Suprapubic skin (tissue), 4 donors: Measurements from ENCODE around the gene TEK. TPM values are rescaled to one million over a fixed set of nuclear protein-coding genes. Genes with fewer than 3 reads are reported as not detected.
"Not testable (repeated sequence)": the region's sequence is repeated elsewhere in the genome, so short reads cannot be mapped to it uniquely, and the experiment has no call there.

ENCODE experiments used
- DNase-seq, 2 donors: peaks; one replicate each; pipeline ENCODE4 v3.0.0-alpha.2; 2019; ENCODE audit warnings: low spot score in 2 of 2
- H3K27ac ChIP-seq: fragments of 200-600 bp; sonication (generic); one replicate; pipeline ENCODE4 v1.5.1; 2019
- H3K27me3 ChIP-seq: fragments of 200-600 bp; sonication (generic); one replicate; pipeline ENCODE4 v1.5.1; 2019
- H3K36me3 ChIP-seq: fragments of 200-600 bp; sonication (generic); one replicate; pipeline ENCODE4 v1.5.1; 2019
- H3K4me1 ChIP-seq: fragments of 200-600 bp; sonication (generic); one replicate; pipeline ENCODE4 v1.5.1; 2019
- H3K4me3 ChIP-seq: fragments of 200-600 bp; sonication (generic); one replicate; pipeline ENCODE4 v1.5.1; 2019; ENCODE audit warnings: mild to moderate bottlenecking
- H3K9me3 ChIP-seq: fragments of 200-600 bp; sonication (generic); one replicate; pipeline ENCODE4 v1.5.1; 2019
- EP300 ChIP-seq: sonication (generic); formaldehyde crosslinking; IDR thresholded peaks from one replicate; pipeline ENCODE4 v1.6.1; 2017; ENCODE audit warnings: antibody characterized with exemption
- POLR2A ChIP-seq, 2 donors: fragments of 450-650 bp; IDR thresholded peaks; one replicate each; pipeline ENCODE4 v1.6.1; 2017; ENCODE audit warnings: antibody characterized with exemption in 2 of 2, mild to moderate bottlenecking in 2 of 2, moderate library complexity in 2 of 2
- POLR2AphosphoS5 ChIP-seq, 3 donors: sonication (generic); formaldehyde crosslinking; IDR thresholded peaks; one replicate each; pipeline ENCODE4 v1.6.1; 2017; ENCODE audit warnings: antibody characterized with exemption in 3 of 3
- WGBS: methylation state at CpG from one replicate; pipeline ENCODE4 v1.1.5; 2018; 5-methylcytosine and 5-hydroxymethylcytosine counted together
- total RNA-seq, 4 donors: library from RNA; depleted of rRNA; stranded (reverse); fragments of >200 nt; gene quantifications; one replicate each; pipeline ENCODE4 v1.1.0, GENCODE V29; 2016
- TF ChIP-seq, protein P1 (sequence below), 2 donors: fragments of 200-600 bp in 1 of 2; fragments of 450-650 bp in 1 of 2; sonication (generic) in 1 of 2; IDR thresholded peaks; one replicate each; pipeline ENCODE4 v1.5.1; 2016 to 2019; ENCODE audit warnings: antibody characterized with exemption in 2 of 2, mild to moderate bottlenecking in 1 of 2, moderate library complexity in 1 of 2

TEK gene
- total RNA-seq, 4 donors from 2014 or later: 2.0 to 7.1 (median 5.2) TPM

DNA sequence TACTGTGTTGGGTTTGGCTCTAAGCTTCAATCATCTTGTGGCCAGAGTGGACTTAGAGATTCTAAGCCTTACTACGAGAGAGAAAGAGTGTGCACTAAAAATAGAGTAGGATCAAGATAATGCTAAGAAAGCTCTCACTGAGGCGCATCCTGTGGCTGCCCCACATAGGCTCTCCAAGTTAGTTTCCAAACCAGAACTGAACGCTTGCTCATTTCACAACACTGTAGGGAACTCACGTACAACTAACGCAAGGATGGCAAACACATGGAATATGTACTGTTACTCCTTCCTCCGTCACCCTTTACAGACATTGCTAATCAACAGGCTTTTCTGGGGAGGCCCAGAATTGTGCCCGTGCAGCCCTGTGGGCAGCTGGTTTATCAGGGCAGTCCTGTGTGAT lies 97.0 kb downstream of the TEK start:
- DNase-seq: no peak
- Histone ChIP-seq H3K36me3 (no peaks in the 10 kb centered on the region), H3K9me3 (no peaks in the 10 kb centered on the region), H3K4me3 (no peak overlapping the region), H3K4me1 (peaks cover 3% of the 10 kb centered on the region), H3K27ac (no peak overlapping the region), H3K27me3 (peaks cover 5% of the 10 kb centered on the region)
- 92% methylated on average over 7 of the region's 7 CpGs for WGBS
- TF ChIP-seq POLR2A (IDR thresholded peaks at IDR 0.05) (no peak), POLR2AphosphoS5 (IDR thresholded peaks at IDR 0.05) (no peak), EP300 (no peak)
- TF ChIP-seq, protein P1, sequence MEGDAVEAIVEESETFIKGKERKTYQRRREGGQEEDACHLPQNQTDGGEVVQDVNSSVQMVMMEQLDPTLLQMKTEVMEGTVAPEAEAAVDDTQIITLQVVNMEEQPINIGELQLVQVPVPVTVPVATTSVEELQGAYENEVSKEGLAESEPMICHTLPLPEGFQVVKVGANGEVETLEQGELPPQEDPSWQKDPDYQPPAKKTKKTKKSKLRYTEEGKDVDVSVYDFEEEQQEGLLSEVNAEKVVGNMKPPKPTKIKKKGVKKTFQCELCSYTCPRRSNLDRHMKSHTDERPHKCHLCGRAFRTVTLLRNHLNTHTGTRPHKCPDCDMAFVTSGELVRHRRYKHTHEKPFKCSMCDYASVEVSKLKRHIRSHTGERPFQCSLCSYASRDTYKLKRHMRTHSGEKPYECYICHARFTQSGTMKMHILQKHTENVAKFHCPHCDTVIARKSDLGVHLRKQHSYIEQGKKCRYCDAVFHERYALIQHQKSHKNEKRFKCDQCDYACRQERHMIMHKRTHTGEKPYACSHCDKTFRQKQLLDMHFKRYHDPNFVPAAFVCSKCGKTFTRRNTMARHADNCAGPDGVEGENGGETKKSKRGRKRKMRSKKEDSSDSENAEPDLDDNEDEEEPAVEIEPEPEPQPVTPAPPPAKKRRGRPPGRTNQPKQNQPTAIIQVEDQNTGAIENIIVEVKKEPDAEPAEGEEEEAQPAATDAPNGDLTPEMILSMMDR (IDR thresholded peaks at IDR 0.05): no peak

DNA sequence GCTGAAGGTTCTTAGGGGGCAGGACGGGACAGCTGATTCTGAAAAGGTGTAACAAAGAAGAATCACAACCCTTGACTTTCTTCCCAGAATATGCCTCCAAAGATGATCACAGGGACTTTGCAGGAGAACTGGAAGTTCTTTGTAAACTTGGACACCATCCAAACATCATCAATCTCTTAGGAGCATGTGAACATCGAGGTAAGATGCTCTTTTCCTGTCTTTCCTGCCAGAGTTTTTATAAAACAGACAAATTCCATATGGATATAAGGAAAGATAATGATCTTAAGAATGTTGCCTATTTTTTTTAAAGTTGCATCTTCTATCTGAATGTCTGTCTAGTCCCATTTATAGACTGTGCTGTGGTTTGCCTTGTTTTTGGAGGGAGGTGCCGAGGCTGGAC lies 100.0 kb downstream of the TEK start:
- 51% methylated on average over 3 of the region's 3 CpGs for WGBS
- Histone ChIP-seq H3K27me3 (peaks cover 5% of the 10 kb centered on the region), H3K9me3 (no peaks in the 10 kb centered on the region), H3K36me3 (no peaks in the 10 kb centered on the region), H3K4me3 (no peak overlapping the region), H3K27ac (no peak overlapping the region), H3K4me1 (peaks cover 3% of the 10 kb centered on the region)
- TF ChIP-seq POLR2A (IDR thresholded peaks at IDR 0.05) (no peak), POLR2AphosphoS5 (IDR thresholded peaks at IDR 0.05) (no peak), EP300 (no peak)
- TF ChIP-seq, protein P1 (IDR thresholded peaks at IDR 0.05): no peak
- no peak for DNase-seq

DNA sequence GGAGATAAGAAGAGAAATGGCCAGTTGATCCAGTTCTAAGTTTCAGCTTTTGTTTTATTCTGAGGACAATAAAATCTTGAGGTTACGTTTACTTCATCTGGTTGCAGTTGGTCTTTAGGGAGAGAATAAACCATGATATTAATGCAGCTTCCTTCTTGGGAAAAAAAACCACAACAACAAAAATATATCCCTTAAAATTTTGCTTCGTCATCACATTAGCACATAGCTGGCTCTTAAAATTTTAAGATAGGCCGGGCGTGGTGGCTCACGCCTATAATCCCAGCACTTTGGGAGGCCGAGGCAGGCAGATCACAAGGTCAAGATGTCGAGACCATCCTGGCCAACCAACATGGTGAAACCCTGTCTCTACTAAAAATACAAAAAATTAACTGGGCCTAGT lies 101.6 kb downstream of the TEK start:
- no peak overlapping the region for H3K27ac ChIP-seq
- H3K36me3 ChIP-seq: no peaks in the 10 kb centered on the region
- H3K9me3 ChIP-seq: no peaks in the 10 kb centered on the region
- no peaks in the 10 kb centered on the region for H3K4me1 ChIP-seq
- 95% methylated on average over 7 of the region's 7 CpGs for WGBS
- H3K27me3 ChIP-seq: peaks cover 5% of the 10 kb centered on the region
- no peak overlapping the region for H3K4me3 ChIP-seq
- DNase-seq: no peak
- TF ChIP-seq POLR2AphosphoS5 (IDR thresholded peaks at IDR 0.05) (no peak), POLR2A (IDR thresholded peaks at IDR 0.05) (no peak), EP300 (no peak)
- TF ChIP-seq, protein P1 (IDR thresholded peaks at IDR 0.05): no peak

DNA sequence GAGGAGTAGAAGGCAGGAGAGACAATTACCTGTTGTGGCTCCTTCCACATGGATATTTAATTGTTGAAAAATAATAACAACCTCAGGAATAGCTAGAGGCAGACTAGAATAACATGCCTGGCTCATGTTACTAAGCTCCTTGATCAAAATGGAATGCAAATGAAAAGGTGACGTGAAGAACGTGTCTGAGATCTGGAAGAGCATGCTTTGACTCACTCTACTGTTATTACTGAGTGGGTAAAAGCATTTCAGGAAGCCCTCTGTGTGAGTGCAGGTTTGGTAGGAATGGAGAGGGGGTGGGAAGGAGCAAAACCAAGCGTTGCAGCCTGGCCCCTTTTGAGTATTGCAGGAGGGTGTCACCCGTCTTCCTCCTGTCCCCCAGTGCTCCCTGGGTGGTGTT lies 103.2 kb downstream of the TEK start:
- Histone ChIP-seq H3K4me3 (no peak overlapping the region), H3K27me3 (peaks cover 5% of the 10 kb centered on the region), H3K27ac (no peak overlapping the region), H3K36me3 (no peaks in the 10 kb centered on the region), H3K4me1 (no peaks in the 10 kb centered on the region), H3K9me3 (no peaks in the 10 kb centered on the region)
- no peak for TF ChIP-seq POLR2A (IDR thresholded peaks at IDR 0.05)
- DNase-seq: no peak
- 60% methylated on average over 4 of the region's 4 CpGs for WGBS

DNA sequence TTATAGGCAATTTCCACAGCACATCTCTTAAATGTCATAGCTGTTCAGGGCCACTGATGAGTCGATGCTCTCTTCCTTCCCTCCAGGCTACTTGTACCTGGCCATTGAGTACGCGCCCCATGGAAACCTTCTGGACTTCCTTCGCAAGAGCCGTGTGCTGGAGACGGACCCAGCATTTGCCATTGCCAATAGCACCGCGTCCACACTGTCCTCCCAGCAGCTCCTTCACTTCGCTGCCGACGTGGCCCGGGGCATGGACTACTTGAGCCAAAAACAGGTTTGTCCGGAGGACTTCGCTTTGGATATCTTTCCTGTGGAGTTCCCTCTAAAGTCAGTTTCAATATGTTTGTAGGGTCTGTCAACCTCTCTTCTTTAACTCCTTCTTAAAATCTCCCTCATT lies 103.6 kb downstream of the TEK start:
- Histone ChIP-seq H3K27me3 (peaks cover 5% of the 10 kb centered on the region), H3K4me1 (no peaks in the 10 kb centered on the region), H3K36me3 (no peaks in the 10 kb centered on the region), H3K9me3 (no peaks in the 10 kb centered on the region), H3K27ac (no peak overlapping the region), H3K4me3 (no peak overlapping the region)
- WGBS: 86% methylated on average over 14 of the region's 14 CpGs
- no peak for DNase-seq
- no peak for TF ChIP-seq POLR2A (IDR thresholded peaks at IDR 0.05)
- TF ChIP-seq POLR2AphosphoS5 (IDR thresholded peaks at IDR 0.05): no peak
- TF ChIP-seq, protein P1 (IDR thresholded peaks at IDR 0.05): no peak
- no peak for TF ChIP-seq EP300

DNA sequence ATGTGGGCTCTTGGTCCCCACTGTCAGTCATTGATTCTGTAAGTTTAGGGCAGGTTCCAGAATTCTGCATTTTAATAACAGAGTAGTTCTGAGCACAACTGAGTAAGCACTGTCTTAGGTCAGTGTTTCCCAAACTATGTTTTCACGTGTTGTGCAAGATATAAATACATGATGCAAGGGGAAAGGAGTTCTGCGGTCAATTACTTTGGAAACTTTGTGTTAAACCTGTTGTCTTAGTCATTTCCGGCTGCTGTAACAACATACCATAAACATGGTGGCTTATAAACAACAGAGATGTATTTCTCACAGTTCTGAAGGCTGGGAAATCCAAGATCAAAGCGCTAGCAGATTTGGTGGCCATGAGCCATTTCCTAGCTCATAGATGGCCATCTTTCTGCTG lies 118.2 kb downstream of the TEK start:
- no peak overlapping the region for H3K4me3 ChIP-seq
- no peak for DNase-seq
- no peak overlapping the region for H3K27ac ChIP-seq
- no peaks in the 10 kb centered on the region for H3K9me3 ChIP-seq
- no peaks in the 10 kb centered on the region for H3K4me1 ChIP-seq
- no peaks in the 10 kb centered on the region for H3K27me3 ChIP-seq
- no peaks in the 10 kb centered on the region for H3K36me3 ChIP-seq
- TF ChIP-seq POLR2A (IDR thresholded peaks at IDR 0.05): no peak
- TF ChIP-seq, protein P1 (IDR thresholded peaks at IDR 0.05): no peak
- TF ChIP-seq POLR2AphosphoS5 (IDR thresholded peaks at IDR 0.05): no peak
- TF ChIP-seq EP300: no peak
- WGBS: 97% methylated on average over 4 of the region's 4 CpGs

DNA sequence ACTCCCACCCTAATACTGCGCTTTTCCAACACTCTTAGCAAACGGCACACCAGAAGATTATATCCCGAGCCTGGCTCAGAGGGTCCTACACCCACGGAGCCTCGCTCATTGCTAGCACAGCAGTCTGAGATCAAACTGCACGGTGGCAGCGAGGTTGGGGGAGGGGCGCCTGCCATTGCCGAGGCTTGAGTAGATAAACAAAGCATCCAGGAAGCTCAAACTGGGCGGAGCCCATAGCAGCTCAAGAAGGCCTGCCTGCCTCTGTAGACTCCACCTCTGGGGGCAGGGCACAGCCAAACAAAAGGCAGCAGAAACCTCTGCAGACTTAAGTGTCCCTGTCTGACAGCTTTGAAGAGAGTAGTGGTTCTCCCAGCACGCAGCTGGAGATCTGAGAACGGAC lies 130.6 kb downstream of the TEK start:
- not testable (repeated sequence) for H3K4me1 ChIP-seq, H3K27me3 ChIP-seq, H3K4me3 ChIP-seq, H3K27ac ChIP-seq, DNase-seq, H3K36me3 ChIP-seq
- peaks cover 12% of the 10 kb centered on the region for H3K9me3 ChIP-seq
- 78% methylated on average over 11 of the region's 12 CpGs for WGBS
